Left lung (tissue), 10 donors: ENCODE data around the gene DNAAF5. TPM values are rescaled to one million over a fixed set of nuclear protein-coding genes. Genes with fewer than 3 reads are reported as not detected.
"Not testable (repeated sequence)": the region's sequence is repeated elsewhere in the genome, so short reads cannot be mapped to it uniquely, and the experiment has no call there.

ENCODE experiments used
- ATAC-seq: fragments of 200-7000 bp; cut with Tn5 transposase; one replicate; pipeline ENCODE4 v1.9.1; 2020; ENCODE audit warnings: moderate library complexity
- DNase-seq, 4 donors: peaks; one replicate each; pipeline ENCODE4 v3.0.0-alpha.2; 2013 to 2020
- H3K27ac ChIP-seq, 2 donors: fragments of 200-600 bp; sonication (generic) in 1 of 2; one replicate each; pipeline versions ENCODE4 v1.5.0 to v1.8.0; 2020 to 2021
- H3K27me3 ChIP-seq, 2 donors: fragments of 200-600 bp; sonication (generic) in 1 of 2; one replicate each; pipeline versions ENCODE4 v1.5.0 to v1.8.0; 2020 to 2021
- H3K36me3 ChIP-seq, 2 donors: fragments of 200-600 bp; sonication (generic) in 1 of 2; one replicate each; pipeline versions ENCODE4 v1.5.0 to v1.8.0; 2020 to 2021
- H3K4me1 ChIP-seq, 2 donors: fragments of 200-600 bp; one replicate each; pipeline ENCODE4 v1.8.0; 2021
- H3K4me3 ChIP-seq, 2 donors: fragments of 200-600 bp; sonication (generic) in 1 of 2; one replicate each; pipeline versions ENCODE4 v1.5.0 to v1.8.0; 2020 to 2021; ENCODE audit warnings: mild to moderate bottlenecking in 1 of 2
- H3K9me3 ChIP-seq, 2 donors: fragments of 200-600 bp; sonication (generic) in 1 of 2; one replicate each; pipeline versions ENCODE4 v1.5.0 to v1.8.0; 2020 to 2021
- CTCF ChIP-seq, 2 donors: fragments of 200-600 bp; sonication (generic) in 1 of 2; IDR thresholded peaks; one replicate each; pipeline versions ENCODE4 v1.5.0 to v1.8.0; 2021; ENCODE audit warnings: antibody characterized with exemption in 2 of 2
- intact Hi-C, 2 donors: fragments of 100-400 bp; cut with DNase I; formaldehyde crosslinking; loops; one replicate each; pipeline versions ENCODE4 v1.11.2 to v1.14.2; 2022
- polyA plus RNA-seq, 6 donors: library from polyadenylated mRNA; unstranded; fragments of 120-200 nt; gene quantifications; one replicate each; pipeline ENCODE4 v1.2.1, GENCODE V29; 2013; ENCODE audit not compliant: insufficient read length in 6 of 6
- total RNA-seq, 2 donors: library from RNA; stranded (reverse); fragmentation: NEBNext Ultra II Directional; extraction: Animal tissue kit (Norgen Biotek cat#: 25700); gene quantifications; one replicate each; pipeline ENCODE4 v1.2.1, GENCODE V29; 2021
- donor health status: DM: no; HTN: yes; CAD: no.
- donor health status: DM: no; HTN: no; CAD: no.

DNAAF5 gene
- total and polyA plus RNA-seq, 8 donors, result 19.9 to 30.6 (median 26.2) TPM

GRCh38 chr7:800692-801091, 74.2 kb downstream of the DNAAF5 start:
- no peaks in the 10 kb centered on the region for H3K9me3 ChIP-seq
- H3K27me3 ChIP-seq, result no peaks in the 10 kb centered on the region
- no peaks in the 10 kb centered on the region for H3K36me3 ChIP-seq
- intact Hi-C loops, result no loop called here
- no peak for TF ChIP-seq CTCF (IDR thresholded peaks at IDR 0.05)
- no peak for DNase-seq
- no peak overlapping the region for H3K27ac ChIP-seq
- ATAC-seq, result no peak
- H3K4me3 ChIP-seq, result no peak overlapping the region
- peaks cover 7 to 30% of the 10 kb centered on the region in 2 donors for H3K4me1 ChIP-seq

DNA sequence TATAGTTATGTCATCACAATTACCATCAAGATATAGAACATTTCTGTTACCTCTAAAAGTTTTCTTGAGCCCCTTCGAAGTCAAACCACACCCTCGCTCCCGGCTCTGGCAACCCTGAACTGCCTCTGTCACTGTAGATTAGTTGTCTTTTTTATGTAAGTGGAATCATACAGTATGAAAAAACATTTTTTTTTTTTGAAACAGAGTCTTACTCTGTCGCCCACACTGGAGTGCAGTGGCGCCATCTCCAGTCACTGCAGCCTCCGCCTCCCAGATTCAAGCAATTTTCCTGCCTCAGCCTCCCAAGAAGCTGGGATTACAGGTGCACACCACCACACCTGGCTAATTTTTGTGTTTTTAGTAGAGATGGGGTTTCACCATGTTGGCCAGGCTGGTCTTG, 74.9 kb downstream of the DNAAF5 start:
- Histone ChIP-seq H3K27ac (peak overlapping the region in 1 of 2 donors; percentile 48), H3K4me1 (peaks cover 7 to 30% of the 10 kb centered on the region in 2 donors)
- H3K4me3 ChIP-seq, H3K27me3 ChIP-seq, DNase-seq, intact Hi-C loops, H3K9me3 ChIP-seq, ATAC-seq, H3K36me3 ChIP-seq: not testable (repeated sequence)

GRCh38 chr7:801940-802381, 75.5 kb downstream of the DNAAF5 start:
- DNase-seq, result peak in 2 of 4 donors; percentile 72 to 84

GRCh38 chr7:802500-803242, 76.2 kb downstream of the DNAAF5 start:
- DNase-seq (no peak), ATAC-seq (peak; percentile 9)
- Histone ChIP-seq H3K36me3 (no peaks in the 10 kb centered on the region), H3K4me3 (no peak overlapping the region), H3K27me3 (no peaks in the 10 kb centered on the region), H3K4me1 (peaks cover 7 to 30% of the 10 kb centered on the region in 2 donors), H3K27ac (peak overlapping the region; percentile 33 to 48), H3K9me3 (no peaks in the 10 kb centered on the region)
- intact Hi-C loops, result no loop called here
- no peak for TF ChIP-seq CTCF (IDR thresholded peaks at IDR 0.05)

More at GRCh38 chr7:801940-802381, 75.5 kb downstream of the DNAAF5 start:
- ATAC-seq, result peak; percentile 88
- H3K27me3 ChIP-seq, result no peaks in the 10 kb centered on the region
- H3K4me1 ChIP-seq, result peaks cover 7 to 30% of the 10 kb centered on the region in 2 donors
- intact Hi-C loops, result no loop called here
- no peak overlapping the region for H3K4me3 ChIP-seq
- TF ChIP-seq CTCF (IDR thresholded peaks at IDR 0.05), result no peak
- H3K9me3 ChIP-seq, result no peaks in the 10 kb centered on the region
- no peaks in the 10 kb centered on the region for H3K36me3 ChIP-seq
- peak overlapping the region; percentile 33 to 48 for H3K27ac ChIP-seq

DNA sequence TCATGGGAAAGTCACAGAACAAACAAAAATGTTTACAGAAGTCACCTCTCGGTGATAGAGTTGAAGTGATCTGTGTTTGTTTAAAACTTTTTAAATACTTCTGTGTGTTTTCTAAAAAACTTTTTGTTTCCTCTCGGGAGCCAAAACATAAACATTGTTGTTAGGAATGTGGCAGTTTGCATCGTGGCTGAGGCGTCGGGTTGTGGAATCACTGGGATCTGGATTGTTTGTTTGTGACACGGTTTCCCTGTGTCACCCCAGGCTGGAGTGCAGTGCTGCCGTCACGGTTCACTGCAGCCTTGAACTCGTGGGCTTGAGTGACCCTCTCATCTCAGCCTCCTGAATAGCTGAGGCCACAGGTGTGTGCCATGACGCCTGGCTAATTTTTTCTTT, 76.7 kb downstream of the DNAAF5 start:
- Histone ChIP-seq H3K4me3 (no peak overlapping the region), H3K9me3 (no peaks in the 10 kb centered on the region), H3K27ac (no peak overlapping the region), H3K36me3 (no peaks in the 10 kb centered on the region), H3K27me3 (no peaks in the 10 kb centered on the region), H3K4me1 (peaks cover 7 to 30% of the 10 kb centered on the region in 2 donors)
- ATAC-seq (no peak), DNase-seq (no peak)
- intact Hi-C loops, result no loop called here
- TF ChIP-seq CTCF (IDR thresholded peaks at IDR 0.05), result no peak

DNA sequence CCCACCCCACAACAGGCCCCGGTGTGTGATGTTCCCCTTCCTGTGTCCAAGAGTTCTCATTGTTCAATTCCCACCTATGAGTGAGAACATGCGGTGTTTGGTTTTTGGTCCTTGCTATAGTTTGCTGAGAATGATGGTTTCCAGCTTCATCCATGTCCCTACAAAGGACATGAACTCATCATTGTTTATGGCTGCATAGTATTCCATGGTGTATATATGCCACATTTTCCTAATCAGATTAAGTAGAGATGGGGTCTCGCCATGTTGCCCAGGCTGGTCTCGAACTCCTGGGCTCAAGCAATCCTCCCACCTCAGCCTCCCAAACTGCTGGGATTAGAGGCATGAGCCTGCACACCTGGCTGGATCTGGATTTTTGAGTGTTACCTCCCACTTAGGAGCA, 77.3 kb downstream of the DNAAF5 start:
- H3K27ac ChIP-seq, intact Hi-C loops, ATAC-seq, H3K9me3 ChIP-seq, H3K4me3 ChIP-seq, H3K27me3 ChIP-seq, DNase-seq, H3K36me3 ChIP-seq: not testable (repeated sequence)
- peaks cover 7 to 30% of the 10 kb centered on the region in 2 donors for H3K4me1 ChIP-seq
